Testis (tissue), 3 donors: Measurements from ENCODE around the gene CSNK1E. TPM values are rescaled to one million over a fixed set of nuclear protein-coding genes. Genes with fewer than 3 reads are reported as not detected.

Source experiments
- DNase-seq: peaks from one replicate; pipeline ENCODE4 v3.0.0-alpha.2; 2019
- H3K27ac ChIP-seq, 2 donors: fragments of 200-600 bp; sonication (generic); one replicate each; pipeline ENCODE4 v1.5.1; 2019
- H3K27me3 ChIP-seq: fragments of 200-600 bp; sonication (generic); one replicate; pipeline ENCODE4 v1.5.1; 2019
- H3K36me3 ChIP-seq: fragments of 200-600 bp; sonication (generic); one replicate; pipeline ENCODE4 v1.5.1; 2017; ENCODE audit warnings: low read depth; ENCODE audit errors: missing control alignments
- H3K4me1 ChIP-seq: fragments of 200-600 bp; sonication (generic); one replicate; pipeline ENCODE4 v1.5.1; 2019
- H3K4me3 ChIP-seq, 2 donors: fragments of 200-600 bp; sonication (generic); one replicate each; pipeline ENCODE4 v1.5.1; 2017 to 2019
- H3K9me3 ChIP-seq: fragments of 200-600 bp; sonication (generic); one replicate; pipeline ENCODE4 v1.5.1; 2017
- POLR2A ChIP-seq: fragments of 450-650 bp; IDR thresholded peaks from one replicate; pipeline ENCODE4 v1.6.1; 2017; ENCODE audit warnings: antibody characterized with exemption, mild to moderate bottlenecking, moderate library complexity
- WGBS, 2 donors: methylation state at CpG; one replicate each; pipeline ENCODE4 v1.1.5; 2018; 5-methylcytosine and 5-hydroxymethylcytosine counted together
- intact Hi-C: fragments of 100-400 bp; cut with DNase I; formaldehyde crosslinking; loops from one replicate; pipeline ENCODE4 v1.15.1; 2023; ENCODE audit warnings: low total_unique reads
- polyA plus RNA-seq: library from polyadenylated mRNA; stranded (reverse); fragments of 350-450 nt; fragmentation: Illumina TruSeq; extraction: RNeasy Lipid Tissue Mini Kit (QIAGEN cat#74804); gene quantifications from one replicate; pipeline ENCODE4 v1.2.3, GENCODE V29; 2014; ENCODE audit warnings: low read depth, low replicate concordance; ENCODE audit not compliant: insufficient read depth
- small RNA-seq, 2 donors: library from RNA; depleted of rRNA; stranded (forward); fragments of <200 nt; gene quantifications; one replicate each; pipeline ENCODE3, GENCODE V24; 2016
- total RNA-seq, 2 donors: library from RNA; depleted of rRNA; stranded (reverse); fragments of >200 nt; gene quantifications; one replicate each; pipeline ENCODE4 v1.2.3, GENCODE V29; 2016
- TF ChIP-seq, protein P1 (sequence below), 3 experiments: fragments of 450-650 bp in 2 of 3; fragments of 200-600 bp in 1 of 3; sonication (generic) in 1 of 3; IDR thresholded peaks; one replicate each; pipeline ENCODE4 v1.5.1; 2016 to 2019; ENCODE audit warnings: antibody characterized with exemption in 3 of 3, mild to moderate bottlenecking in 2 of 3, moderate library complexity in 1 of 3

CSNK1E gene
- total and polyA plus RNA-seq, 3 donors from 2014 or later, result 69.2 to 134 (median 133) TPM

DNA sequence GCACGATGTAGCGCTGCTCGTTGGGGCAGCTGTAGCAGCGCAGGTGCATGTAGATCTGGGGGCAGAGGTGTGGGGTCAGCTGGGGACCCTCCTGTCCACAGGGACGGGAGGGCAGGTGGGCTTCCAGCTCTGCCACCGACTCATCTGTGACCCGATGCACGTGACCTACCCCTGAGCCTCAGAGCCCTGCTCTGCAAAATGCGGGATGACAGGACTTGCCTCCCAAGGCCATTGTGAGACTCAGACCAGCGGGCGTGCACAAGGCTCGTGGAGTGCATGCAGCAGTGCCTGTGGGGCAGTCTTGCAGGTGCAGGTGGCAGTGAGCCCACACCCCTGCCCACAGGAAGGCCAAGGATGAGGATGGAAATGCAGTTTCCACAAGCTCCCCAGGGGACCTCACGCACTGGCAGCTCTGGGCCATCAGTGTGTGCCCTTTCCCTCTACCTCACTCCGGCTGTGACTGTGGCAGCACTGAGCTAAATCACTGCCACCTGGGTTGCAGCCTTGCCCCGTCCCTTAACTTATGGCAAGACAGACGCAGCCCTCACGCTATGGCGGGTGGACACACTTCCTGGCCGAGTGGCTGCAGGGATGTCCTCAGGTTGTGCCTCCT lies 71.1 kb downstream of the CSNK1E start:
- H3K4me3 ChIP-seq, result no peak overlapping the region
- 77 to 84% methylated on average over 16 to 19 of the region's 19 CpGs for WGBS, 2 donors
- TF ChIP-seq, protein P1, sequence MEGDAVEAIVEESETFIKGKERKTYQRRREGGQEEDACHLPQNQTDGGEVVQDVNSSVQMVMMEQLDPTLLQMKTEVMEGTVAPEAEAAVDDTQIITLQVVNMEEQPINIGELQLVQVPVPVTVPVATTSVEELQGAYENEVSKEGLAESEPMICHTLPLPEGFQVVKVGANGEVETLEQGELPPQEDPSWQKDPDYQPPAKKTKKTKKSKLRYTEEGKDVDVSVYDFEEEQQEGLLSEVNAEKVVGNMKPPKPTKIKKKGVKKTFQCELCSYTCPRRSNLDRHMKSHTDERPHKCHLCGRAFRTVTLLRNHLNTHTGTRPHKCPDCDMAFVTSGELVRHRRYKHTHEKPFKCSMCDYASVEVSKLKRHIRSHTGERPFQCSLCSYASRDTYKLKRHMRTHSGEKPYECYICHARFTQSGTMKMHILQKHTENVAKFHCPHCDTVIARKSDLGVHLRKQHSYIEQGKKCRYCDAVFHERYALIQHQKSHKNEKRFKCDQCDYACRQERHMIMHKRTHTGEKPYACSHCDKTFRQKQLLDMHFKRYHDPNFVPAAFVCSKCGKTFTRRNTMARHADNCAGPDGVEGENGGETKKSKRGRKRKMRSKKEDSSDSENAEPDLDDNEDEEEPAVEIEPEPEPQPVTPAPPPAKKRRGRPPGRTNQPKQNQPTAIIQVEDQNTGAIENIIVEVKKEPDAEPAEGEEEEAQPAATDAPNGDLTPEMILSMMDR (IDR thresholded peaks at IDR 0.05), result no peak
- TF ChIP-seq POLR2A, result no peak
- no peak for DNase-seq
- intact Hi-C loops, result no loop called here
- H3K4me1 ChIP-seq, result peaks cover 15% of the 10 kb centered on the region
- no peaks in the 10 kb centered on the region for H3K27me3 ChIP-seq
- no peaks in the 10 kb centered on the region for H3K36me3 ChIP-seq
- peak overlapping the region; percentile 72 to 83 for H3K27ac ChIP-seq
- H3K9me3 ChIP-seq, result no peaks in the 10 kb centered on the region

DNA sequence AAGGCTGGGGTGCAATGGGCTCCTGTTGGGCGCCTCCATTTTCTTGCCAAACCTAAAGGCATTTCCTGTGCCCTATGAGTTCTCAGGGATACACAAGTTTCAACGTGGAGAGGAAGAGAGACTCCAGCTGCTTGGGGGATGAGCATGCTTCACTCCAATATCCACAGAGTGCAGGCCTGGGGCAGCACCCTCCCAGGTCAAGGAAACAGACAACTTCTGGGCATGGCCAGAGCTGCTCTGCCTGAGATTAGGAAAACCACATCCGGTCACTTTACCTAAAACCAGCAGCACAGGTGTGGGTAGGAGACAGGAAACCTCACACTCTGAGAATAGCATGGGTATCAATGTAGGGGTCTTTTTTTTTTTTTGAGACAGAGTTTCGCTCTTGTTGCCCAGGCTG lies 73.1 kb downstream of the CSNK1E start:
- no peaks in the 10 kb centered on the region for H3K27me3 ChIP-seq
- TF ChIP-seq POLR2A, result no peak
- TF ChIP-seq, protein P1 (IDR thresholded peaks at IDR 0.05), result no peak
- H3K36me3 ChIP-seq, result no peaks in the 10 kb centered on the region

DNA sequence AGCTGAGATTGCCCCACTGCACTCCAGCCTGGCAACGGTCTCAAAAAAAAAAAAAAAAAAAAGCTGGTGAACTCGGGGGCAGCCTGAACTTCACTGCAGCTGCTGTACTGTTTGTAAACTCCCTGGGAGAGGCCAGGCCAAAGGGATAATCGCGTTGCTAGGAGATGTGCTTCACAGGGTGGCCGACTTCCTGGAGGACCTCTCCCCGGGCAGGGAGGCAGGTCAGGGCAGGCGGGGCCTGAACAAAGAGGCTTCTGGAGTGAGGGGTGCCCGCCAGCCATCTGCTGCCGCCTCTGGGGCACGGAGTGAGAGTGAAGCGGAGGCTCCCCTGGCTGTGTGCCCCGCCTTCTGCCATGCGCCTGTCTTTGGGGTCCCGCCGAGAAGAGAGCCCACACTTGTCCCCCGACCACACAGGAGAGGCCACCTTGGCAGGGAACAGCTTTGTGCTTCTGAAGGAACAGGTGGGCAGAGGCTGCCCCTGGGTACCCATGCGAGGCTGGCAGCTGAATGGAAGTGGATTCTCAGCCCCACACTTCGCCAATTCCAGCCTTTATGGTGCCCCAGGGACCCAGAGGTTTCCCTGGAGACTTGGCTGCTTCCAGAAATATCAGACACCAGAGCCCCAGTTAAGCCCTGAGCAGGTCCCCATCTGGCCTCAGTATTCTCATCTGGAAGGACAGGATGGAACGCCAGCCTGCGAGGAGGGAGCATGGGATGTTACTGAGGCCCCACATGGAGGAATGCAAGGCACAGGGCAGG lies 74.0 kb downstream of the CSNK1E start:
- H3K4me3 ChIP-seq, result no peak overlapping the region
- intact Hi-C loops, result no loop called here
- no peaks in the 10 kb centered on the region for H3K9me3 ChIP-seq
- WGBS, 2 donors, result 63 to 75% methylated on average over 12 to 19 of the region's 20 CpGs
- TF ChIP-seq, protein P1 (IDR thresholded peaks at IDR 0.05), result no peak
- peaks cover 31% of the 10 kb centered on the region for H3K4me1 ChIP-seq
- H3K36me3 ChIP-seq, result no peaks in the 10 kb centered on the region
- H3K27ac ChIP-seq, result peak overlapping the region in 1 of 2 donors; percentile 77
- DNase-seq, result peak; percentile 60
- H3K27me3 ChIP-seq, result no peaks in the 10 kb centered on the region

More for the DNA sequence above, 73.1 kb downstream of the CSNK1E start:
- intact Hi-C loops, result no loop called here
- Histone ChIP-seq H3K4me1 (peaks cover 23% of the 10 kb centered on the region), H3K27ac (no peak overlapping the region), H3K4me3 (no peak overlapping the region), H3K9me3 (no peaks in the 10 kb centered on the region)
- WGBS, 2 donors, result 74 to 76% methylated on average over 4 of the region's 4 CpGs
- no peak for DNase-seq

DNA sequence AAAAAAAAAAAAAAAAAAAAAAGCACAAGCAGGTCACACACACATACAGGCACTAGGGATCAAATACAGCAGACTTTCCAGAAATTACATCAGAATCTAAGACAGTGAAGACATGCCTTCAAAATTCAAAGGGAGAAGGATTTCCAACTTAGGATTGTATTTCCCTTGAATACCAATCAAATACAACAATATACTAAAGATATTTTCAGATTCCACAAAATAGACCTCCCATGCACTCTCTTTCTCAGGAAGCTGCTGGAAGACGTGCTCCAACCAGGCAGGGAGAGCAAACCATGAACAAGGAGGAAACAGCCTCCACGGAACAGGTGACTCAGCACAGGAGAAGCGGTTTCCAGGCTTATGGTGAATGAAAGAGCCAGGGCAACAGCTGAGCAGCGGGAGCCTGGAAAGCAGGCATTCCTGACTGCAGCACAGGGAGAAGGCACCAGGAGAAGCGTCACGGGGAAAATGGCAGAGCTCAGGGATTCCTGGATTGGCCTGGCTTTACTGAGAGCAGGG lies 76.4 kb downstream of the CSNK1E start:
- no peak overlapping the region for H3K4me3 ChIP-seq
- intact Hi-C loops, result no loop called here
- no peak for DNase-seq
- no peak for TF ChIP-seq POLR2A
- TF ChIP-seq, protein P1 (IDR thresholded peaks at IDR 0.05), result no peak
- peaks cover 25% of the 10 kb centered on the region for H3K4me1 ChIP-seq
- no peaks in the 10 kb centered on the region for H3K27me3 ChIP-seq
- H3K36me3 ChIP-seq, result no peaks in the 10 kb centered on the region
- no peak overlapping the region for H3K27ac ChIP-seq
- 83 to 94% methylated on average over 6 of the region's 6 CpGs for WGBS, 2 donors
- no peaks in the 10 kb centered on the region for H3K9me3 ChIP-seq

Small RNAs within 50 kb of the gene (small RNA-seq; reads per million reads assigned to genes)
- gene RF00017, result 0 reads per million in 2 donors

Other genes starting within 250 kb of the CSNK1E start
- 1 to 10 TPM; 1.6 to 2.0 TPM for gene SLC16A8, start 233.2 kb downstream of the CSNK1E start, total RNA-seq
- gene SLC16A8, start 233.2 kb downstream of the CSNK1E start, polyA plus RNA-seq, result 2.4 TPM
- gene BAIAP2L2, start 206.7 kb downstream of the CSNK1E start, total RNA-seq, result 10 to 100 TPM in 1 of 2 donors, 1 to 10 TPM in 1; 8.8 to 10.0 TPM
- gene BAIAP2L2, start 206.7 kb downstream of the CSNK1E start, polyA plus RNA-seq, result 6.6 TPM
- 100 to 1,000 TPM in 1 of 2 donors, 10 to 100 TPM in 1; 89.4 to 122 TPM for gene PLA2G6, start 135.6 kb downstream of the CSNK1E start, total RNA-seq
- 135 TPM for gene PLA2G6, start 135.6 kb downstream of the CSNK1E start, polyA plus RNA-seq
- 1 to 10 TPM; 3.7 to 5.8 TPM for gene MAFF, start 115.4 kb downstream of the CSNK1E start, total RNA-seq
- 3.2 TPM for gene MAFF, start 115.4 kb downstream of the CSNK1E start, polyA plus RNA-seq
- 10 to 100 TPM; 35.4 to 66.5 TPM for gene TMEM184B, start 44.4 kb downstream of the CSNK1E start, total RNA-seq
- gene TMEM184B, start 44.4 kb downstream of the CSNK1E start, polyA plus RNA-seq, result 25.2 TPM
- gene KCNJ4, start 137.8 kb upstream of the CSNK1E start, total RNA-seq, result 1 to 10 TPM; 1.7 to 3.0 TPM
- gene KCNJ4, start 137.8 kb upstream of the CSNK1E start, polyA plus RNA-seq, result 1.7 TPM
- gene KDELR3, start 150.7 kb upstream of the CSNK1E start, total RNA-seq, result 1 to 10 TPM; 6.7 to 8.6 TPM
- gene KDELR3, start 150.7 kb upstream of the CSNK1E start, polyA plus RNA-seq, result 10.4 TPM
- gene DDX17, start 188.9 kb upstream of the CSNK1E start, total RNA-seq, result 100 to 1,000 TPM; 964 to 995 TPM
- 259 TPM for gene DDX17, start 188.9 kb upstream of the CSNK1E start, polyA plus RNA-seq